SHP77 treated with DMSO at 0.1 percent for 48 hours (cell line): ENCODE results near the gene NPR1.
"Not testable (repeated sequence)": the region's sequence is repeated elsewhere in the genome, so short reads cannot be mapped to it uniquely, and the experiment has no call there.

Source experiments
- DNase-seq: peaks from one replicate; lab custom pipeline; 2025; lab: John Stamatoyannopoulos, UW

The NPR1 gene

DNA sequence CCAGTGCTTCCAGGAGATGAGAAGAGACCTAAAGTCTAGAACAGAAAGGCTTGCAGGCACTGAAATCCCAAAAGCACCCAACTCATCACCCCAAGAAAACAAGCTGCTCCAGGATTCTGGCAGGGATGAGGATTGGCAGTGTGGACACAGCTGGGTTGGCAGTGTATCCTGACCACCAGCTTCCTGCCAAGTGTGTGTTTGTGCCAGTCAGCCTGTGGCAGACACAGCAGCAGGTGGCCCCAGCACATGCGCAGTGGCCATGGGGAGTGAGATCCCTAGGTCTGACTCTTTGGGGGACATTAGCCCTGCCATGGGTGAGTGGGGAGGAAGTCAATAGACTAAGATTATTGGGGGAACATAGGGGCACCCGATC lies 28.6 kb upstream of the NPR1 start:
- peak; percentile 84 for DNase-seq

DNA sequence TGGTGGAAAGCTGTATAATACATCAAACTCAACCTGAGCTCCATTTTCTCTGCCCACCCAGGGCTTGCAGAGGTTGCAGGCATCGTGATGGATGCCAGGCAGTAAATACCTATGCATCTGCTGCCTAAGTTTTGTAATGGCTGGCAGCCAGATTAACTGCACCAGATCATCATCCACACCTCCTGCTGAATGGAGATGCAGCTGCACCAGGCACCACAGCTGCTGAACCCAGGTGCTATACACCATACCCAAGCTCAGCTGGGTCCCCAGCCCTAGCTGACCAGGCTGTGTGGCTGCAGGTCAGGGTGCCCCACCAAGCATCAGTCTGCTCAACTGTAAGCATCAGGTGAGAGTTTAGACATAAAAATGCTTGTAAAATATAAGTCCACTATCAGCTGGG lies 26.7 kb upstream of the NPR1 start:
- DNase-seq, result peak; percentile 73

DNA sequence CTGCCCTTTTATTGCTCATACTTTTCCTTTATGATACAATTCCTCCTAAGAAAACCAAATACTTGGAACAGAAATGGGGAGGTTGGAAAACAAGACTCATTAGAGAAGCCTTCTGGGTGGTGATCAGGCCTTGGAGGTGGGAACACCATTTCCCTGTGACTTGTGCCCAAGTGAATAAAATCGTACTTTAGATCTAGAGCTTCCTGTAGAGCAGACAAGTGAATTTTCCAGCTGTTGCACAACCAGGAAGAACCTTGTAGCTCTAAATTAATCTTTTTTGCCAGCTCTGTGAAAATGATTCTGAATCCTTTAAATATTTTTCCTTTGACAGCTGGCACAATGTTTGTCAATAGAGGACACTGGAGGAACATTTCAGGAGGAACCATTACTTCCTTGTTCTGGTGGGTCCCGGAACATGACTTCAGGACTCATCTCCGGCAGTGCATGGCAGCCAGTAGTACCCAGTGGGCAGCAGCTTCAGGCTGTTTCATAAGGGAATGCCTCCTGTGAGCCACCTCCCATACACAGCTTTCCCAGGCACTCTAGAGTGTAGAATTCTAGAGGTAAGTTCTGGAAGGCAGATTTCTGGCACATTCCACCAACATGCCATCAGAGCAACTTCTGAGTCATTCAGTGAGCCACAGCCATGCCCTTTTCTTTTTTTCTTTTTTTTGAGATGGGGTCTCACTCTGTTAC lies 25.5 kb upstream of the NPR1 start:
- DNase-seq, result no peak

DNA sequence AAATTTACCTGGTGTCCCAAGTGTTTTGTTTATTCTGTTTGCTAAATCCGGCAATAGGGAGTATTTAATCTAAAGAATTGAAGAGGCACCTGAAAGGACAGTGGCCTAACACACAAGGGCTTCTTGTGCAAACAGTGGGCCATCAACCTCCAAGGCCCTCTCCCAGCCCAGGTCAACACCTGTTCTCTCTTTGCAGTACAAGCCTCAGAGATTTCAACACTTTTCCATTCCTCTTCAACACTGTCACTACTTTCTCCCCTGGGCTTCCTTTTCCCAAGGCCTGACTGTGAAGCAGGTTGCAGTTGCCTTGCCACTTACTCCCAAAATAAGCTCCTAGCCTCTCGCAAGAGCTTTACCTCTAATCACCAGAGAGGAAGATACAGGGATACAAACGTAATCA lies 23.2 kb upstream of the NPR1 start:
- DNase-seq, result peak; percentile 44

DNA sequence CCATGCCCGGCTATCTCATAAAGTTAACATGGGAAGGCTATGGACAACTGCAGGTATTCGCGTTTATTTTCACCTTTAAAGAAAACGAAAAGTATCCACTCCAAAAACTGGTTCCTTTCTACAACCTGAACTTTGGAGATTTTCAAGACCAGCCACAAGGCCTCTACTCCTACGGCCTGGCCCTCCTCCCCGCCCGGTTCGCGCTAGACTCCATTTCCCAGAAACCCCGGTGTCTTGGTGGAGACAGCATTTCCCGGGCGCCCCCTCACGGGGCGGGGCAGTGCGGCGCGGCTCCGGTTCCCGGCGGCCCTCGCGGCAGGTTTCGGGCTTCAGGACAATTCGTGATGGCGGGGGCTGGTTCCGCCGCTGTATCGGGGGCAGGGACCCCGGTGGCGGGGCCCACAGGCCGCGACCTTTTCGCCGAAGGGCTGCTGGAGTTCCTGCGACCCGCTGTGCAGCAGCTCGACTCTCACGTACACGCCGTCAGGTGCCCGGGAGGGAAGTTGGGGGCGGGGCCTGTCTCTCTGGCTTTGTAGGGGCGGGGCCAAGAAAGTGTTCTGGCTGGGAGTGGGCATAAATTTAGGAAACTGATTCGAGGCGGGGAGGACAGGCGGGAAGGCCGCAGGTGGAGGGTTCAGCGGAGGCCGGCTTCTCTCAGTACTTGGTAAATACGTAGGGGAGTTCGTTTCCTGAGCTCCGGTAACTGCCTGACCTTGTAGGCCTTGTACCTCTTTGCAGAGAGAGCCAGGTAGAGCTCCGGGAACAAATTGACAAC lies 19.9 kb upstream of the NPR1 start, which contains the start of gene SNAPIN:
SNAPIN (plus strand) TSS at position 304 of the 775 bp plus-strand sequence; CDS start at position 345, 41 bp downstream.
- peak; percentile 96 for DNase-seq

DNA sequence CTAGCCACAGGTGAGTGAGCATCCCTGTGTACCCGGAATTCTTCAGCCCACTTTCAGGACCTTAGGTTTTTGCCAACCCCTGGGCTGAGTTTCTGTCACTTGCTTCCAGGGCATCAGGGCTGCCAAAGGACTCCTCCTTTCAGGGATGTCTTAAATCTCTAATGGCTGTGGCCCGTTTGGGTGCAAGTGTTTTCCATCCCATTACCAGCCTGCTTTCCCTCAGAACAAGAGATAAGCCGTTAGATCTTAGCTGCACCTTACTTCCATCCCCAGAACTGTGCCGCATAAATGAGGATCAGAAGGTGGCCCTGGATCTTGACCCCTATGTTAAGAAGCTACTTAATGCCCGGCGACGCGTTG lies 19.3 kb upstream of the NPR1 start:
- no peak for DNase-seq

DNA sequence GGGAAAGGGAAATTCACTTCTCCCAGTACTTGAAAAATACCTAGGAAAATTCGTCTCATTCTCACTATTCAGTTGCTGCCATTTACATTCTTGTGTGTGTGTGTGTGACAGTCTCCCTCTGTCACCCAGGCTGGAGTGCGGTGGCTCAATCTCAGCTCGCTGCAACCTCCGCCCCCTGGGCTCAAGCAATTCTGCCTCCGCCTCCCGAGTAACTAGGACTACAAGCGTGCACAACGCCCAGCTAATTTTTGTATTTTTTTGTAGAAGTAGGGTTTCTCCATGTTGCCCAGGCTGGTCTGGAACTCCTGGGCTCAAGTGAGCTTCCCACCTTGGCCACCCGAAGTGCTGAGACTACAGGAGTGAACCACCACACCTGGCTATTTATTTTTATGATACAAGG lies 18.8 kb upstream of the NPR1 start:
- DNase-seq, result no peak

DNA sequence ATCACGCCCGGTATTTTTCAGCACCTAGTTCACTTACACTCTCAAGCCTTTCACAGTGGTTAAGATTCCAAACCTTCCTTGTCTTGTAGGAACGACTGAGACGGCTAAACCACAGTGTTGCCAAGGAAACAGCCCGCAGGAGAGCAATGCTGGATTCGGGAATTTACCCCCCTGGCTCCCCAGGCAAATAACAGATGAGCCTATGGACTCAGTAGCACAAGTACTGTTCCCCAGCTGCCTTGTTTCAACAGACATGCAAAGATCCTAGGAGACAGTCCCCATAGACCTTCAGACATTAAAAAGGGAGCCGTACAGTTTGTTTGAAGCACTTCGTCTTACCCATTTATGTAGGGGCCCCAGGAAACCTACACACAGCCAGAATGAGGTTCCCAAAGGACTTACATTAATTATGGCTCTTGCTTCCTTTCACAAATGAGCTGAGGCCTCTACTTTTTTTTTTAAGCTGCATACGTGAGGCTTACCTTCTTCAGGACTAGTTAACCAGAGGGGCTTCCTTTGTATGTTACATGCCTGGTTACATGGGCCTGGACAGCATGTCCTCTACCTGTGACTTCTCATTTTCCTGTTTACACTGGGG lies 17.3 kb upstream of the NPR1 start:
- DNase-seq, result no peak

DNA sequence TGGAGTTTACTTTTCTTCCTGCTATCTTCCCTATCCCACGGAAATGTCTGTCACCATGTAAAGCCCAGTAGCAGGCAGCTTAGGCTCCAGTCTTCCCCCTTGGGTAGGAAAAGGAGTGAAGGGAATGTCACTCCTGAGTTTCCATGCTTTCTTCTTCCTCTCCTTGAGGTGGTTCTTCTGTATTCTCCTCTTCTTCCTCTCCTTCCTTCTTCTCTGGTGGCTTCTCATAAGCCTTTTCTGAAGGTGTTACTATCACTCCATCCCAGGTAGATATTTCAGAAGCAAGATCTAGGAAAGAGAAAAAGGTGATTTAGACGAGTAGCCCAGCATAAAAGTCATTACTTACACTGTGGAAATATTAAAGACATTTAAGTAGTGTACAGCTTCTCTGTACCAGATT lies 16.2 kb upstream of the NPR1 start:
- no peak for DNase-seq

DNA sequence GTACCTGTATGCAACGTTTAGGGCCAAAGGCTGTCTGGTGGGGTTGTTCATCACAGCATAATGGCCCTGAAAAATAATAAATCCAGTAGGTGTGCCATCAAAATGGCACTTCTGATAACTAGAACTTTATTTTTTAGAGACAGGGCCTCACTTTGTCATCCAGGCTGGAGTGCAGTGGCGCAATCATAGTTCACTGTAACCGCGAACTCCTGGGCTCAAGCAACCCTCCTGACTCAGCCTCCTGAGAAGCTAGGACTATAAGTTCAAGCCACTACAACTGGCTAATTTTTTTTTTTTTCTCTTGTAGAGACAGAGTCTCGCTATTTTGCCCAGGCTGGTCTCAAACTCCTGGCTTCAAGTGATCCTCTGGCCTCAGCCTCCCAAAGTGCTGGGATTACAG lies 15.3 kb upstream of the NPR1 start:
- DNase-seq, result no peak

DNA sequence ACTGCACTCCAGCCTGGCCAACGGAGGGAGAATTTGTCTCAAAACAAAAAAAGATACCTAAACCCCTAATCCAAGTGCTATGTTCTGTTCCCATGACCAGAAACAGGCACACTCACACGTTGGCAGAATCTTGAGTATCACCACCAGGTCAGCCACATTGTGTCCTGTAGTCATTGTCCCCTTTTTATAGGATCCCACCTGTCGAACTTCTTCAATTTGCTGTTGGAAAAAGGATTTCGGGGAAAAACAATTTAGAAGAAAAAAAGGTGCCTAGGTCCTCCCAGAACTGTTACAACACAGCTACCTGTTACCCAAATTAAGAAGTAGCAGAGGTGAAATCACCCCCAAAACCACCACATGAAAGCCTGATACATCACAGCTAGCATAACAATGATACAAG lies 11.0 kb upstream of the NPR1 start:
- no peak for DNase-seq

DNA sequence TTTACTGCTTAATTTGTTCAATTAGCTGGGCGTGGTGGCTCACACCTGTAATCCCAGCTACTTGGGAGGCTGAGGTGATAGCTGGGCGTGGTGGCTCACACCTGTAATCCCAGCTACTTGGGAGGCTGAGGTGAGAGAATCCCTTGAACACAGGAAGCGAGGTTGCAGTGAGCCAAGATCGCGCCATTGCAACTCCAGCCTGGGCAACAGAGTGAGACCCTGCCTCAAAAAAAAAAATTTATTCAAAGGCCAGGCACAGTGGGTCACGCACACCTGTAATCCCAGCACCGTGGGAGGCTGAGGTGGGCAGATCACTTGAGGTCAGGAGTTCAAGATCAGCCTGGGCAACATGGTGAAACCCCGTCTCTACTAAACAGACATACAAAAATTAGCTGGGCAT lies 9.8 kb upstream of the NPR1 start:
- not testable (repeated sequence) for DNase-seq

DNA sequence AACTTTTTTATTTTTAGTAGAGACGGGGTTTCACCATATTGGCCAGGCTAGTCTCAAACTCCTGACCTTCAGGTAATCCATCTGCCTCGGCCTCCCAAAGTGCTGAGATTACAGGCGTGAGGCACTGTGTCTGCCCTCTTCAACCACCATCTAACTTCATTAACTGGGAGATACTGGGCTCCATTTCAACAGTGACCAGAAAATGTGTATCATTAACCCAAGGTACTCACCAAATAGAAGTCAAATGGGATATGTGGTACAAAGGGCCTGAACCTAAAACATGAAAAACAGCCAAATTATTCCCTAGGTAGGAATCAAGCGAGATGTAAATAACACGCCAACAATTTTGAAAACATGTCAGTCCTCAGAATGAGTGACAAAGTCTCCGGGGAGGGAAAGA lies 8.9 kb upstream of the NPR1 start:
- DNase-seq, result no peak

DNA sequence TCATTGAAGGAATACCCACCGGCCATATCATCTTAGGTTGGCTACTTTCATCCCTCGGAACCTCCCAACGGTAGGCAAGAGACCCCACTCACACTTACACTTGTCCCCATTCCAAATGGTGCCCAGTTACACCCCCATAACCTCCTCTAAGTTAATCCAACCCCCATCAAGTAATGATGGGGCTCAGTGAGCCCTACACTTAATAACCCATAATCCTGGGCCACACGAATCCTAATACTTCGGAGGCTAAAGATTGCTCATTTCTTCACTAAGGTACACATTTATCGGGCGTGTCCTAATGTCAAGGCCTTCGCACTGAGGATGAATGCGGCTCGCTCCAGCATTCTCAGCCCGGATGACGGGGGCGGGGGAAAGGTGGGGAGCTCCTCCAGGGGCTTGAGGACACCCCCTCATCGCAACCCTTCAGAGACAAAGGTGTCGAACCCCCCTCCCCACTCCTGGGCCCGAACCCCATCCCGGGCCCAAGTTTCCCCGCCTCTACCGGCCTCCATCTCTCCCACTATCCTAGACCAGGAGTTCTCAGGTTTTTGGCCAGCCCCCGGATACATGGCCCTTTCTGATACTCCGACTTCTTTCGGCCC lies 8.1 kb upstream of the NPR1 start:
- no peak for DNase-seq

DNA sequence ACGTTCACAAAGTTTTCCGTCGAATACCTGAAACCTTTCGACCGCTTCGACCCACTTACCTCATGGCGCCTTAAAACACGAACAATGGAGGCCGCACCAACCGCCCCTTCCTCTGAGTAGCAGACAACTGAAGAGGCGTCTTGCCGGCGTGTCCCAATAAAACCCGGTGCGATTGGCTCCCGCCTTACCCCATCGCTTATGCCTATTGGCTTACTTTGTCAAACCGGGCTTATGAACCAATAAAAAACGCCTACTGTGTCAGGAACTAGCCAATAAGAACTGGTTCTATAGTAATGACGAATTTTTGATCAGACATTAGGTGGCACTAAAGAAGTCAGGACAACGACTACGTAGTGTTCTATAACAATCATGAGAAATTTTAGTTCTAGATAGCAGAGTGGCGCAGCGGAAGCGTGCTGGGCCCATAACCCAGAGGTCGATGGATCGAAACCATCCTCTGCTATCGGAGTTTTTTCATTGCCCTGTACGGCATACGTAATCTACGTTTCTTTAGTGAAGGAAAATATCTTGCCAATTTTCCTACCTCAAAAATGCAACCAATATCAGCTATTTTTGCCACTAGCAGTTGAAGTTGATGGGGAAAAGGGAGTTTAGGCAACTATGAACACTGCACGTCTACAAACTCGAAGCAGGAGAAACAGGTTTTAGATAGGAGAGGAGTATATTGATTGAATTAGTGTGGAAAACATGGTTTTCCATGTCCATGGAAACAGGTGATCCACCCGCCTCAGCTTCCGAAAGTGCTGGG lies 7.4 kb upstream of the NPR1 start, which contains the start of gene ILF2:
ILF2 (minus strand) TSS at position 135 of the 769 bp plus-strand sequence; CDS start at position 64, 71 bp downstream.
- peak; percentile 100 for DNase-seq

DNA sequence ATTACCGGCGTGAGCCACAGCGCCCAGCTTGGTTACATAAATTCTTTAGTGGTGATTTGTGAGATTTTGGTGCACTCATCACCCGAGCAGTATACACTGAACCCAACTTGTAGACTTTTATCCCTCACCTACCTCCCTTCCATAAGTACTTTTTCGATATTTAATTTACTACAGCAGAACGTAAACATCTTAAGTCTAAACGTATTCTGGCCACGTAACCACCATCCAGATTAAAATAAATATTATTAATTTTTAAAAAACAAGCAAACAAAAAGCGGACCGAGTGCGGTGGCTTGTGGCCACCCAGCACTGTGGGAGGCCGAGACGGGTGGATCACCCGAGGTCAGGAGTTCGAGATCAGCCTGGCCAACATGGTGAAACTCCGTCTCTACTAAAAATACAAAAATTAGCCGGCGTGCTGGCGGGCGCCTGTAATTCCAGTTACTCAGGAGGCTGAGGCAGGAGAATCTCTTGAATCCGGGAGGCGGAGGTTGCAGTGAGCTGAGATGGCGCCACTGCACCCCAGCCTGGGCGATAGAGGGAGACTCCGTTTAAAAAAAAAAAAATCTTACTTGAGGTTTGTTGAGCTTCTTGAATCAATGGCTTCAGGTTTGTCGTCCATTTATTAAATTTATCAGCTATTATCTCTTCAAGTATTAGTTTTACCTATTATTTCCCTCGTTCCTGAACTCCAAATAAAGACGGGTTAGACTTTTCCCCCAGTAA lies 6.7 kb upstream of the NPR1 start:
- peak; percentile 80 for DNase-seq

DNA sequence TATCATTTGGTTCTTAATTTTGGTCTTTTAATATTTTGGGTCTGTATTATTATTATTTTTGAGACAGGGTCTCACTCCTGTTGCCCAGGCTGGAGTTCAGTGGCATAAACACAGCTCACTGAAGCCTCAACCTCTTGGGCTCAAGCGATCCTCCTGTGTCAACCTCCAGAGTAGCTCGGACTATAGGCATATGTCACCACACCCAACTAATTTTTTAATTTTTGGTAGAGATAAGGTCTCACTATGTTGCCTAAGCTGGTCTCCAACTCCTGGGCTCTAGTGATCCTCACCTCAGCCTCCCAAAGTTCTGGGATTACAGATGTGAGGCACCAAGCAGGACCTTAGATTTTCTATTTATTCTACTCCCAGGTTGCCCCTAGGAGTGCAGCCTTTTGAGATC lies 5.0 kb upstream of the NPR1 start:
- DNase-seq, result no peak

DNA sequence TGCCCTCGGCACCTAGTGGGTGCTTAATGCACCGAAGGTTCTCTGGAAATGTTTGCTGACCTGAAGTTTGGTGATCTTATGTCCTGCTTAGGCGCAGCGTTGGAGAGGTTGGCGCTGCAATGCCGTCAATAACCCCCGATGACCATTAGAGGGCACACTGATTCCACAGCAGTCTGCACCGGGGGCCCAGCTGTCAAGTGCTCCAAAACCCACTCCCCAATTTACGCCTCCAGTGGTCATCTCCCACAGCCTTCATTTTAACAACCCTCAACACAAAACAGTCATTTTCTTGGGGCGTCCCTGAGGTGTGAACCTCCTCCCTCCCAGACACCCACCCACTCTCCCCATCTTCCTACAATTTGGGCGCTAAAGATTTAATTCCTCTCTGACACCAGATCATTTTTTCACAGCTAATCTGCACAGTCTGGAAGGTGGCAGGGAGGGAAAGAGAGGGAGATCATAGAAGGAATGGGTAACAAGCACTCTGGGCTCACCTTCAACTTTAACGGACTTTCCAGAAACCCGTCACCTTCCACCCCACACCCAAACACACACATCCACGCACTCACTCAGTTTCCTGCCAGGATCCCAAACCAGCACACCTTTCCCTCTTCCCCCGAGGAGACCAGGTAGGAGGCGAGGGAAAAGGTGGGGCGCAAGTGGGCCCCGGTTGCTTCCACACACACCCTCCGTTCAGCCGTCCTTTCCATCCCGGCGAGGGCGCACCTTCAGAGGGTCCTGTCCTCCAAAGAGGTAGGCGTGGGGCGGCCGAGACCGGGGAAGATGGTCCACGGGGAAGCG lies 570 bp upstream of the NPR1 start:
- peak; percentile 22 for DNase-seq

DNA sequence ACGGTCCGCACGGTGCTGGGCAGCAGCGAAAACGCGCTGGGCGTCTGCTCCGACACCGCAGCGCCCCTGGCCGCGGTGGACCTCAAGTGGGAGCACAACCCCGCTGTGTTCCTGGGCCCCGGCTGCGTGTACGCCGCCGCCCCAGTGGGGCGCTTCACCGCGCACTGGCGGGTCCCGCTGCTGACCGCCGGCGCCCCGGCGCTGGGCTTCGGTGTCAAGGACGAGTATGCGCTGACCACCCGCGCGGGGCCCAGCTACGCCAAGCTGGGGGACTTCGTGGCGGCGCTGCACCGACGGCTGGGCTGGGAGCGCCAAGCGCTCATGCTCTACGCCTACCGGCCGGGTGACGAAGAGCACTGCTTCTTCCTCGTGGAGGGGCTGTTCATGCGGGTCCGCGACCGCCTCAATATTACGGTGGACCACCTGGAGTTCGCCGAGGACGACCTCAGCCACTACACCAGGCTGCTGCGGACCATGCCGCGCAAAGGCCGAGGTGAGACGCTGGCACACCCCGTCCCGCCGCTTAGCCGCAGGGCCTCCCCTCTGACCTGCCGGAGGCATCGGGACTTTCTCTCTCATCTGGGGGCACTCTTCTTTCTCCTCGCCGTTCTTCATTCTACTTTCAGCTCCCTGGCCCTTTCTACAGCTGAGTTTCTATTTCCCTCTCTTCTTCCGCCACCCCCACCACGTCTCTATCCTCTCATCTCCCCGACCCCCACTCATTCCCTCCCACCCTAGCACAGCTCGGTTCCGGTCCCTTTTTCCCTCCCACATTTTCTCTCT lies 1.0 kb downstream of the NPR1 start:
- DNase-seq, result no peak

DNA sequence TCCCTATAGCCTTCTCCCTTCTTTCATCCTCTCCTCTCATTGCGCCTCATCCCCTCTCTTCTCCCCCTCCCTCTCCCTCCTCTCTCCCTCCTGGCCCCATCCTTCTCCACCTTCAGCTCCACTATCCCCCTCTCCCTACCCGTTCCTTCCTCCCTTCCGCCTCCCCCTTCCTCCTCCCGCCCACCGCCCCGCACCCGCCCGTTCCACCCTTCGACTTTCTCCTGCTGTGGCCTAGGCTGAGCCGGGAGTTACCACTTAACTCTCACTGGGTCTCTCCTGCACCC lies 1.6 kb downstream of the NPR1 start:
- DNase-seq, result no peak
